CD4-positive, alpha-beta T cell treated with Interleukin-1 beta for 1 hour (primary cell): ENCODE measurements around the gene SLC25A18.

Experiments
- DNase-seq, 2 donors: peaks; one replicate each; pipeline ENCODE4 v3.0.0-alpha.2; 2020 to 2022

The SLC25A18 gene

DNA sequence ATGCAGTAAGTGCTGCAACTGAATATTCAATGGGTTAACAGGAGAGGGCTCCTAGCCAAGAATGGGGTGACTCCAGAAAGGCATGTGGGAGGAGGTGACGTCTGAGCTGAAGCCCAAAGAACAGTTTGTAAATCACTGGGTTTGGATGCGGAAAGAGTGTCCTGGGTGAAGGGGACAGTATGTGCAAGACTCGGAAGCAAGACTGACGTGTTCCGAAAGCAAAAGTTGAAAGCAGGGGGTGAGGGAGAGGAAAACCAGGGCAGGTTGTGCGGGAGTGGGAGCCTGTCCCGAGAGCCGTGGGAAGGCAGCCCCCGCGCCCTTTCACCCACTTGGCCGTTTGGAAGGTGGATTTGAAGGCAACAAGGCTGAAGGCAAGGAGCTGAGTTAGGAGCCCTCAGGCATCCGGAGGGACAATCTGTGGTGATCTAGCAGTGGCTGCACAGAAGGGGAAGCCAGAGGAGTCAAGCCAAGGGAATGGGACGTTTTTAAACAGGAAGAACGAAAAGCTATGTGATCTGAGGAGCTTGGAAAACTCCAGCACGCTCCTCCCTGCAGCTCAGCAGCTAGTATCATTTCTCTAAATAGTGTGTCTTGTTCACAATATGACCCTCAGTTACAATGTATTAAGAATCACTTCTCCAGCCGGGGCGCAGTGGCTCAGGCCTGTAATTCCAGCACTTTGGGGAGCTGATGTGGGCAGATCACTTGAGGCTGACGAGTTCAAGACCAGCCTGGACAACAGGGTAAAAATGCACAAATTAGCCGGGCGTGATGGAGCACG lies 7.7 kb downstream of the SLC25A18 start:
- DNase-seq, result no peak

DNA sequence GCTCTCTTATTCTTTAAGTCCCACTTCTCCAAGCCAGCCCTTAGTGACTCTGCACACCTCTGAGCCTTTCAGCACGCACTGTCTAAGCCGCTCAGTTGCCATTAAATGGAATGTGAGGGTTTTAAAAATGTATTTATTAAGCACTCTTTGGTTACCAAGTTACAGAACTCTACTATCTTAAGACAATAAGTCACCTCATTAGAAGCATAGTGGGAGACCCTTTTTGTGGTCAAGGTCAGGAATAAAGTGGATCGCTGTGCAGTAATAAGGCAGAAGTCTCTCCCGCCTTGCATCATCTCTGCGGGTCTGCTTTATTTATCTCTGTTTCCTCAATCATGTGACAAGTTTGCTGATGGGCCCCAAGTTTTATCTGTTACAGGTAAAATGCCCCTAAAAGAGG lies 11.9 kb downstream of the SLC25A18 start:
- no peak for DNase-seq

DNA sequence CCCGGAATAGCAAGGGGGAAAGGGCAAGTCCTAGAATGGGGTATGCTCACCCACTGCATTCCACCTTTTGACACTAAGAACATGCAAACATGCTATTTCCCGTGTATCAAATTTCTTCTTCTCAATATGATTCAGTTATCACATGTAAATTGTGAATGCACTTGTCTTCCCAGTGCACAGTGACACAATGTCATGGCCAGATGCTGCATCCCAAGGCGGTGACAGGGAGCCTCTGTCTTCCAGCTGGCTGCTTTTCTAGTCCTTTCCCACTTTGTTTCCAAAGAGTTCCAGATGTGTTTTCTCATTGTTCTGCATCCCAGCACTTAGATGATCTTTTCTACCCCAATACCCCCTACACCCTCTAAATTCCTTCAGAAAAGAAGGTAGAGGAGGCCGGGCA lies 12.4 kb downstream of the SLC25A18 start:
- no peak for DNase-seq

DNA sequence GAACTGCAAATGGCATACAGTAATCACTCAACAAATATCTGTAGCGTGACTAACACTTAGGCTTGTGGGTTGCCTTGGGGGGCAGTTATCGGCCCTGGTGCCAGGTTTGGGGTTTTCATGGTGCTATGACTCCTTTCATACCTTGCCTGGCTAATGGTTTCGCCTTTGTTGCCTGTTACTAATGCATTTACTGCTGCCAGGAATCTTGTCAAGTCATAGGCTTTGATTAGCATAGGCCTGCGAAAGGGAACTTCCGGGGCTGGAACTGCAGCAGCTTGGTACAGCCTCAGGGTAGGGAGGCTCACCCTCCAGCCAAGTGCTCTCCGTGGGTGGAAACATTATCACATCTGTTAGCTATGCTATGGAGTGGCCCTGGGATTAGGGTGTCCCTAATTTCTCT lies 13.2 kb downstream of the SLC25A18 start:
- no peak for DNase-seq

DNA sequence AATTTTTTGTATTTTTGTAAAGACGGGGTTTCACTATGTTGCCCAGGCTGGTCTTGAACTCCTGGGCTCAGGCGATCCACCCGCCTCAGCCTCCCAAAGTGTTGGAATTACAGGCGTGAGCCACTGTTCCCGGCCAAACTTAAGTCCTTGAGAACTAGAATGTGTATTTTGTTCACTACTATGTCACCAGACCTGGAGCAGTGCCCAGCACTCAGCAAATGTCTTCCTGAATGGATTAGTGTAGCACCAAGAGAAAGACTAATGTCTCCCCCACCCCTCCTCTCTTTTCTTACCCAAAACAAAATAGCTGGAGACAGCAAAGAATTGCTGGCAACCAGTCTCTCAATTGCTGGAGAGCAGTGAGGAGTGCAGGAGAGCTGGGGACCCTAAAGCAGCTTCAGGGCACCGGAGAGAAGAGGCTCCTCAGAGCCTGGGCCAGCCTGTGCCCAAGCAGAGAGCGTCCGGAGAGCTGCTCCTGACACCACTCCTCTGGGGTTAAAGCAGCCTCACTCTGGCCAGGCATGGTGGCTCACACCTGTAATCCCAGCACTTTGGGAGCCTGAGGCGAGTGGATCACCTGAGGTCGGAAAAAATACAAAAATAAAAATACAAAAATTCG lies 14.9 kb downstream of the SLC25A18 start:
- no peak for DNase-seq

DNA sequence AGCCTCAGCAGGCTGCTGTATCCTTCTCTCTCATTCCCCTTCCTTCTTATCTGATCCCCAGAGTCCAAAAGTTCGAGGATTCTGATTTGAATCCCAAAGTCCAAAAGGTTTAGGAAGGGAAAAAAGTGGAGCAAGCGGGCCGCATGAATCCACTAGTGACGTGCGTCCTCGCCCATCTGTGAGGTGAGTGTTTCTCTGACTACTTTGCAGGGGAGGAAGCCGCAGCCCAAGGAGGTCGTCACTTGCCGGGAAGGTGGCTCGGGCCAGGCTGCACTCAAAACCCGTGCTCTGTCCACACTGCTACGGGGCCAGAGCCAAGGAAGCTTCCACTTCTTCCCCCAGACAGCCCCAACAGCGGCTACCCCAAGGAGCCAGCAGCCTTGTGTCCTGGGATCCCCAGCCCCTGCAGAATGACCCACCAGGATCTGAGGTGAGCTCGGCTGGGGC lies 16.3 kb downstream of the SLC25A18 start:
- no peak for DNase-seq

DNA sequence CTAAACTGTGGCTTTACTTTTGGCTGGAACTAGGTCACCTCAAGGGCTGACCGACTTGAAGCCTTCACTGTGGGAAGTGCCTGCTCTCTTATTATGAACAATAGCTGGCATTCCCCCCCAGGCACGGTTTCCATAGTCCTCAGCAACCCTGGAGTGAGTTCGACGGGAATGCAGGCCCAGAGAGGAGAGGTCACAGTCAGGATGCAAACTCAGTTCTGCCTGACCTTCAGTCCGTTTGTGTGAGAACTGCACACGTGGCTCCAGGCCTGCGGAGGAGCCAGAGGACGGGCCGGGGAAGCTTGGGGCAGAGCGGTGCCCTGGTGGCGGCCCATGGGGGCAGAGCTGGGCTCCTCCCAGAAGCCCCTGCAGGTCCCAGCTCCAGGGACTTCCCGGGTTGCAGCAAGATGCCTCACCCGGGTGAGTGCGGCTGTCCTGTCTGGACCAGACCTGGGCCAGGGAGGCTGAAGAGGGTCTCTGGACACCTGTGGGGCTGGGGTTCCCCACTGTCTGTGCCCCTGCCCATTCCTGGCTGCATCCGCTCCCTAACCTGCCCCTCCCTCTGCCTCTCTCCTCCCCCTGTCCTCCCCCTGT lies 17.2 kb downstream of the SLC25A18 start:
- no peak for DNase-seq

DNA sequence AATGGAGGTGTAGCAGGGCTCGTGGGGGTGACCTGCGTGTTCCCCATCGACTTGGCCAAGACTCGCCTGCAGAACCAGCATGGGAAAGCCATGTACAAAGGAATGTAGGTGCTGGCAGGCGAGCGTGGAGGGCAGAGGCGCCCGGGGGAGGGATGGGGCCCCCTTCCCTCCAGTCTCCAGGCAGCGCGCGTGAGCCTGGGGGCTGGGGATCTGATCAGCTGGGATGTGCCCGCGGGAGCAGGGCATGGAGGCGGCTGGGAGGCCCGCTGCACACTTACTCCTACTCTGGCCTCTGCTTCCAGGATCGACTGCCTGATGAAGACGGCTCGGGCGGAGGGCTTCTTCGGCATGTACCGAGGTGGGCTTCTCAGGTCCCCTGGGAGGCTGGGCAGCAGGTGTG lies 17.8 kb downstream of the SLC25A18 start:
- no peak for DNase-seq

DNA sequence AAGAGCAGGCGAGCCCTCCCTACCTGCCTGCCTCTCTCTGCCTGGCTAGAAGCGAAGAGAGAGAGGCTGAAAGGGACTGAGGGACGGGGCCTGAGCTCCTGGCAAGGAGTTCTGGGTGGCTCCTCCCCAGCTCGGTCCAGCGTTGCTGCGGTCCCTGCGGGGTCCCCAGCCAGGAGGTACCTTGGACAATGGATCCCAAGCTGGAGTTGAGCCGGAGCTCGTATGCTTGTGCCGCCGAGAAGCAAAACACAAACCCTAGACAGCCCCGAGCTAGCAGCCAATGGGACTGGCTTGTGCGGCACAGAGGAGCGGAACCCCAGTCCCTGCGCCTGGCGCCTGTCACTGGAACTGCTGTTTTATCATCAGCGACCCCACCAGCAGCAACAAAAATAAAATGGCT lies 18.3 kb downstream of the SLC25A18 start:
- DNase-seq, result no peak

DNA sequence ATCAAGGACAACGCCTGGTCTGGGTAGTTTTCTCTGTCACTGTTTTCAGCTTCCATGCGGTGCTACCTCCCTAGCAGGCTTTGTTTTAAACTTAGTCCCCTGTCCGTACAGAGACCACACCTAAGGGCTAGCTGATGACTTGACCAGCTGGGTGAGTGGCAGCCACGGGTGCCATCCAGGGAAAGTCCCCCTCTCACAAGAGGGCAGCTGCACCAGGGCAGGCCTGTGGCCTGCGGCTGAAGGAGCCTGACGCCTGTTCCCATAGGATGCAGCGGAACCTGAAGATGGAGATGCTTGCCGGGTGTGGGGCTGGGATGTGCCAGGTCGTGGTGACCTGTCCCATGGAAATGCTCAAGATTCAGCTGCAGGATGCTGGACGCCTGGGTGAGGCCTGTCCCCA lies 19.9 kb downstream of the SLC25A18 start:
- no peak for DNase-seq

DNA sequence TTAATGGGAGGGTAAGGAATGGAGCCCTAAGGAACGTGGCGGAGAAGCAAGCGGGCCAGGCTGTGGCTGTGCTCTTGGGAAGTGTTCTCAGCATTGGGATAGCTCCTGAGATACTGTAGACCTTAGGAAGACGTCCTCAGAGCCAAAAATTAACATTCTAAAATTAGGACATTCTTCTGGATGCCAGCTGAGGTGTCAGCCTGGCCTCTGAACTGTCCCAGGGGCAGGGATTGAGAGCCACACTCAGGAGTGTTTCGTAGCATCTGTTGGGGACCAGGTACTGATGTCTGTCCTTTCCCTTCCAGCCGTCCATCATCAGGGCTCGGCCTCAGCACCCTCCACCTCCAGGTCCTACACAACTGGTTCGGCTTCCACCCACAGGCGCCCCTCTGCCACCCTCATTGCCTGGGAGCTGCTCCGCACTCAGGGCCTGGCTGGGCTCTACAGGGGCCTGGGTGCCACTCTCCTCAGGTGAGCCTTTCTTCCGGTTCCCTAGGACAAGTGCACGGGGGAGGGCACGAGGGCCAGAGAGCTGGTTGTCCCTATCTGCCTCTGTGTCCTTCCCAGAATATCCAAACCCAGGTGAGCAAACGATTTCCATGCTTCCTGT lies 23.6 kb downstream of the SLC25A18 start:
- DNase-seq, result no peak

DNA sequence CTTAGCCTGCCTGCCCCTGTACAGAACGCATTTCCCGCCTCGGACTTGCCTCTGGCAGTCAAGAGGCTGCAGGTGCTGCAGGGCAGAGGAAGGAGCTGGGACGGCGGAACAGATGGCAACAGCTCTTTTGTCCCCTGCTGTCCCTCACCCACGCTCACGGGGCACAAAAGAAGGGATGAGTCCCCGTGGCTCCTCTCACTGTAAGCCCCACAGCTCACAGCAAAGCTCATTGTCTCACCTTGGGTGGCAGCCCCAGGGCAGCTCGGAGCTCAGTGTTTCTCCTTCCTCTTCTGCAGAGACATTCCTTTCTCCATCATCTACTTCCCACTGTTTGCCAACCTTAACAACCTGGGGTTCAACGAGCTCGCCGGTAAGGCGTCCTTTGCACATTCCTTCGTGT lies 24.3 kb downstream of the SLC25A18 start:
- no peak for DNase-seq

DNA sequence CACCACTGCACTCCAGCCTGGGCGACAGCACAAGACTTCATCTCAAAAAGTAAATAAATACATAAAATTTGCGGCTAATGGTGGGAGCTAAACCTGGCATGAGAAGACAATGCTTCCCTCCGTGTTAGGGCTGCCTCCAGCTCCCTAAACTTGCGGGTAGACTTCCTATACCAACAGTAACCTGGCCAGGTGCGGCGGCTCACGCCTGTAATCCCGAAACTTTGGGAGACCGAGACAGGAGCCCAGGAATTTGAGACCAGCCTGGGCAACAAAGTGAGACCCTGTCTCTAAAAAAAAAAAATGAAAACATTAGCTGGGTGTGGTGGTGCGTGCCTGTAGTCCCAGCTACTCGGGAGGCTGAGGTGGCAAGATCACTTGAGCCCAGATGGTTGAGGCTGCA lies 25.3 kb downstream of the SLC25A18 start:
- DNase-seq, result no peak

DNA sequence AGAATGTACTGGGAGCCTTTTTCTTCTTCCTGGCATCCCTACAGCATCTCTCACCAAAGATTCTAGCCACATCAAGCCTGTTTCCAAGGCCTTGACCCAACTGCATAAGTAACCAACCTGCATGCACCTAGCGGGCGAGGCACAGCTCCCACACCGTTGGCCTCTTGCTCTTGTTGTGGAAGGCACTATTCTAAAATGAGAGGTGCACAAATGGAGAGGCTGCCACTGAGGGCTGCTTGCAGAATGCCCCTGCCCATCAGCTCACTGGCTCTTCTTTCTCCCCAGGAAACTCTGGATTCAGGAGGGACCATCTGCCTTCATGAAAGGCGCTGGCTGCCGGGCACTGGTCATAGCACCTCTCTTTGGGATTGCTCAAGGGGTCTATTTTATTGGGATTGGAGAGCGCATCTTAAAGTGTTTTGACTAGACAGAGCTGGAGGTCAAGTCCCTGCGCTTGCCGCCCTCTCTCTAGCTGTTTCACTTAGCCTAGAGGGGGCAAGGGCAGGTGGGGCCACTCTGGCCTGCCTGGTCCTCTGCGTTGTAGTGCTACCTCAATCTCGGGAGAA lies 26.6 kb downstream of the SLC25A18 start:
- DNase-seq, result no peak

DNA sequence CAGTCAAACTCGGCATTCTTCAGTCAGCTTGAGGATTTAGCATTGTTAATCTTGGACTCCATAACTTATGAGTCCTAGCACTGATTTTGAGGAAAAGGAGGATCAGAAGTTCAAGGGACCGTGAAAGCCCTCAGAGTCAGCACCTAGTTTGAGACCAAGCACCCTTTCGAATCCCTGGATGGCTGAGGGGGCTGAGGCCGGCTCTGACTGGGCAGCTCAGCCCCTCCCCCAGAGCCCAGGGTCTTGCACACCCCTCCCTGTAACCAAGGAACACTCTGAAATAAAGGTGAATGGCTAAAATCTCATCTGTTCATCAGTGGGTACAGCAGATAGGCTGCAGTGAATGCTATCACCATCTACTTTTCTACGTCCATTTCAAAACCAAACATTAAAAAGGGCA lies 27.3 kb downstream of the SLC25A18 start:
- no peak for DNase-seq

DNA sequence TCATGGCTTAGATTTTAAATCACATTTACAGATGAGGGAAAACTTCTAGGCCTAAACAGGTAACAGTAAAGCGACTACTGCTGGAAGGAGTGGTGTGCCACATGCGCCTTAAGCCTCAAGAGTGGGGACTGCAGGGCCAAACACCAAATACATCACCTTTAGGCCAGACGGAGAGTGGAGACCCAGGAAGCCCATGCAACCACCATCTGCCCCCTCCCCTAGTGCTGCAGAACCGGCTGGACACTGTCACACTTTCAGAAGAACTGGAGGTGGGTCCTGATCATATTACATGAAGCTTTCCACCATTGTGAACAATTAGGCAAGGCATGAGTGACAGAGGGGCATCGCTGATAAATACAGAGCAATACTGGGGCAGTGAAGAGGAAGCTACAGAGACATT lies 28.9 kb downstream of the SLC25A18 start:
- DNase-seq, result no peak

DNA sequence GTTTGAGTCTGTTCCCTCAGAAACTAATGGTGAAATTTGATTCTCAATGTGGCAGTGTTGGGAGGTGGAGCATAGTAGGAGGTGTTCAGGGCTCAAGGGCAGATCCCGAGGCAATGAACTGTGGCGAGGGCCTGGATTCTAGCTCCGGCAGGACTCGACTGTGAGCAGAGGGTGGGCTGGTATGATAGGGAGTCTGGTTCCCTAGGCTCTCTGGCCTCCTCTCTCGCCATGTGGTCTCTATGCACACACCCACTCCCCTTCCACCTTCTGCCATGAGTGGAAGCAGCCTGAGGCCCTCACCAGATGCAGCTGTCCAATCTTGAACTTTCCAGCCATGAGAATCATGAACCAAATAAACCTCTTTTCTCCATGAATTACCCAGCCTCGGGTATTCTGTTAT lies 32.9 kb downstream of the SLC25A18 start:
- no peak for DNase-seq

DNA sequence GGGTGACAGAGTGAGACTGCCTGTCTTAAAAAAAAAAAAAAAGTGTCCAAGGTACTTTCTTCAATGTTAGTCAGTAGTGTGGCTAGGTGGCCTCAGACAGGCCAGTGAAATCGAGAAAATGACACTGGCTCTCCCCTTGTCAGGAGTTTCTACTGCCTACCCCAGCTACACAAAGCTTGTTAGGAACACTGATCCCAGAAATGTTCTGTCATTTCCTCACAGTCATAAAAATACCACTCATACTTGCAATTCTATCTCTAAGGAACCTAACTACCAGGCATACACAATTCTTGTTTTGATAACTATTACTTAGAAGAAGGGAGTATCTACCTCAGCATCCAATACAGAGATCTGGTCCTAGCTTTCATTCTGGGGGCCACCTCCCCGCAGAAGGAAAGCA lies 33.9 kb downstream of the SLC25A18 start:
- DNase-seq, result no peak

DNA sequence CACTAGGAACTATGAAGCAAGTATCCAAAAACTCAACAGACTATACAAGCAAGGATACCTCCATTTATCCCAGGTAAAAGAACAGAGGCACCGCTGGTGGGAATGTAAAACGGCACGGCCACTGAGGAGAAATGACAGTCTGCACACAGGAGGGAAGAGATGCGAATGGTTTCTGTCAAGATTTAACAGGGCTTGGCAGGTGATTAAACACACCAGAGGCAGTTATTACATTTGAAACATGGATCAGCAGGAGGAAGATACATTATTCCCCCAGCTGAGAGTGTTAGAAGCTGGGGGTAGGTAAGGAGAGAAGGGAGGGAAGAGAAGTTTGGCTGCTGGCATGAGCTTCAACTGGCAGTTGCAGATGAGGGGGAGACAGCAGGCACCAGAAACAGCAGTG lies 35.0 kb downstream of the SLC25A18 start:
- DNase-seq, result no peak

DNA sequence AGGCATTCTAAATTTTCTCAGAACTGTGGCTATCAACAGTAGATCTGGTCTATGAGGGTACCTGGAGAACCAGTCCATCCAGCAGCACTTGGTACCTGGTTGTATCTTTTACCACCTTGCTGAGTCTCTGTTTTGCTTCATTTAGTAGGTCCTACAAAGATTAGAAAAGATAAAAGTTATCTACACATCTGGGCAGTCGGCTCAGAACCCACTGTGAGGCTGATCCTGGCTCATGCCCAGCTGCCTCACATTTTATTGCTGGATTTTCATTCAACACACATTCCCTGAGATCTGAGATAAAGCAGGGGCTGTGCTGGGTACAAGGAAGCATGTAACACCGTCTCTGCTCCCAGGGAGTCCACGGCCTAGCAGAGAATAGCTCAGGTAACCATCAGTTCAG lies 37.7 kb downstream of the SLC25A18 start:
- DNase-seq, result no peak

DNA sequence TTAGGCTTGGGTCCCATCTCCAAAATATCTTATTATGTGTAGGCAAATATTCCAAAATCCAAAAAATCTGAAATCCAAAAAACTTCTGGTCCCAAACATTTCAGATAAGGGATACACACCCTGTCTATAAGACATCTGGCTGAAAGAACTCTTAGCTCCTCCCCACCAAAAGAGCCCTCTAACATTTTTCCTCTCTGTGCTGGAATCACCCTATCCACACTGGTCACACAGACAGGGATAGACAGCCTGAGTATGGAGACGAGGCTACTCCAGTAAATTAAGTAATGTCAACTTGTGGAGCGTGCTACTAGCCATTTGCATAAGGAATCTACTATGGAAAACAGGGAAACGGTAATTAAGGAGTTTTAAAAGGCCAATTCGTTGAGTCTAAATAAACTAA lies 40.4 kb downstream of the SLC25A18 start:
- DNase-seq, result no peak

DNA sequence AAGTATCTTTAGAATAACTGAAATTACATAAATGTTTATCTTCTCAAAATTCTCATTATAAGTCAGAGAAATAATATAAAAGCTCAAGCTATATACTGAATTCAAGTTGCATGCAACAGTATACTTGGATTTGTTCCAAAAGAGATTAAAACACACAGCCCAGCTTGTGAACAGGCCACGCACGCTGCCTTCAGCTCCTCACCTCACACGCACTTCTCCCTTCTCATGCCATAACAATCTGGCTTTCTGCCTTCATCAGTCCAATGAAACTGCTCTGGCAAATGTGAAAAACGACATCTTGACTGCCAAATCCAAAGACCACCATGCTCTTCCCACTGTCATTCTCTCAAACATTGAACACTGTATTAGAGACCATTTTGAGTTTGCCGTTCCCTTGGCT lies 43.2 kb downstream of the SLC25A18 start:
- DNase-seq, result no peak

DNA sequence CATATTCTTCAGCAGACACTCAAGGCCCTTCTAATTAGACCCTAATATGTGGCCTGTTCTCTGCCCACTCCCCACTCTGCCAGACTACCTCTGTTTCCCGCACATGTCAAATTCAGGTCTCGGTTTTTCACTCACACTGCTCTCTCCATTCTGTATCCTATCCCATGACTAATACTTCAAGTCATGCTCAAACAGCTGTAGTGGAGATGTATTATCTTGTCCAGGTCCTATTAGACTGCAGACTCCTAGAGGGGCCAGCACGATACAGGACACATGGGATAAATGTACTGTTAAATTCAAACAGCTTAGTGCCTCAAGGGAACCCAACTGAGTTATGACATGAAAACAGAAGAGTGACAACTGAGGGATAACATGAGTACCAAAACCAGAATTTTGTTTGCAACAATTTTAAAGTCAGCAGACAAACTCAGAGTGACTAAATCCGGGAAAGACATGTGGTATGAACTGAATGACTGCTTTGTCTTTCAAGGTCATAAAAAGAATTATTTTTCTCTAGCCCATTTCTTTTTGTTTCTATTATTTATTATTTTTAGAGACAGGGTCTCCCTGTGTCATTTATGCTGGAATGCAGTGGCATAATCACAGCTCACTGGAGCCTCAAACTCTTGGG lies 44.7 kb downstream of the SLC25A18 start:
- no peak for DNase-seq
